ENCODE data around the gene SYCP3.
"Not testable (repeated sequence)": the region's sequence is repeated elsewhere in the genome, so short reads cannot be mapped to it uniquely, and the experiment has no call there.

The SYCP3 gene

DNA sequence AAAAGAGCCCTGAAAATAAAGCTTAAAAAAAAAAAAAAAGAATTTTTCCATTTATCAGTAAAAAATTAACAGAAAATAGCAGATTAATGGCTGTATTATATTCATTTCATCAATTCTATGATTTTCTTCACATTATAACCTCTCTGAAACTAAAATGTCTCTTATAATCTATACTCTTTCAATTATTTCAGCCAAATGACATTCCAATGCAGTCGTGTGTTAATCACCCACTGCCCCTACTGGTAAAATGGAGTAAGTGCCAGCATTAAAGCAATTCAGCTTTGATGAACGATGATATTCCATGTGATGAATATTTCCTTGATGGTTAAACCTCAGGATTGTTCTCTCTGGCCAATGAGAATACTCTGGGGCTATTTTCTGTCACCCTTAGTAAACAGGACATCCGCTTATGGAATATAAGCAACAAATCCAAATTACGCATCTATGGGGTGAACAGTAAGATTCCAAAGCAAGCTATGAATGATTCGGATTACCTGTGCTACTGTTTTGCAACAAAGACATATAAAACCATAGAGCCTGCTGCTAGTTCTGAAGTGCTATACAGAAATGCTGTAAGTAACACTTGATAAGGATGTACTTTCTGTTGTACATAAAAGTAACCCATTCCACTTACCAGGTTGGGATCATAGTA, 20.3 kb upstream of the SYCP3 start:
- ATAC-seq, result no peak

GRCh38 chr12:101750152-101750551, 10.9 kb upstream of the SYCP3 start:
- ATAC-seq, result no peak

DNA sequence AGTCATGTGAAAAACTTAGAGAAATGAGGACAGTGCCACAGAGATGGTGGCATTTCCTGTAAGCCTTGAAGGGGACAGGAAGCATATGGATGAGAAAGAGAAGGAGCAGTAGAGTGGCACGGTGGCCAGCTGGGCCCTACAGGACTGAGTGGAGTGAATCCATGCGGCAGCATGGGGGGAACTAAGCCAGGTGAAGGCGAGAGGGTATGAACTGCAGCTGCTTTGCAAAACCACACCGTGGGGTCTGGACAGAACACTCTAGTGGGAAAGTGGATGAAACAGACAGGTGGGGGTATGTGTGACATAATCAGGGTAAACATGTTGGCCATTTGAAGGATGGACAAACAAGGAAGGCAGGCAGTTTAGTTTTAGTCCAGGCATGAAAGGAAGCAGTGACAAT, 10.4 kb upstream of the SYCP3 start:
- ATAC-seq, result no peak

- ATAC-seq, result no peak
These were observed 9.6 kb upstream of the SYCP3 start for GRCh38 chr12:101748907-101749306.

DNA sequence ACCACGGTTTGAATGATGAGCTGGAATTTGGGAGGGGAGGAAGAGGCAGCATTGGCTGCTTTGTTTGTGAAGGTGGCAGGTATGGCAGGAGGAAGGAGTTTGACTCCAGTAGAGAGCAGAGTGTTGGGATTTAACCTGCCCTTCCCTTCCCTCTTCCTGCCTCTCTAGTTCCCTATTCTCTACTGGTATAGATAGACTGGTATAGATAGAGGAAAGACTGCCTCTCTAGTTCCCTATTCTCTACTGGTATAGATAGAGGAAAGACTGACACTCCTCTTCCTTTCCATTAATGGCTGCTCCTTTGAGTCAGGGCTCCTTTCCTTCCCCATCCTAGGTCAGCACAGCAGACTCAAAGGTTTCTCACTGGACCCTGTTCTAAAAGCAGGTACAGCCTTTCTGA, 8.4 kb upstream of the SYCP3 start:
- no peak for ATAC-seq

- ATAC-seq, result no peak
These were observed 7.4 kb upstream of the SYCP3 start for GRCh38 chr12:101746661-101747060.

- ATAC-seq, result no peak
These were observed 6.9 kb upstream of the SYCP3 start for GRCh38 chr12:101746196-101746595.

DNA sequence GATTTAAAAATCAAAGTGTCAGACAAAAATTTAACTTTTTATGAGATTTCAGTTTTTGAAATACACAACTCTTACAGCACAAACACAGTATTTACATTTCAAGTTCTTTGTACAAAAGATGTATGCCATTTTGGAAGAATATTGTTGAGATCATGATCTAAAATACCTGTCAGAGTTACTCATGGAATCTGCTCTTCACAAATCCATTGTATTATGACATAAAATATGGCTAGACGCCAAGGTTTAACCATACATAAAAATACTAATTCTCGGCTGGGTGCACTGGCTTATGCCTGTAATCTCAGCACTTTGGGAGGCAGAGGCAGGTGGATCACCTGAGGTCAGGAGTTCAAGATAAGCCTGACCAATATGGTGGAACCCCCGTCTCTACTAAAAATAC, 6.2 kb upstream of the SYCP3 start:
- ATAC-seq, result no peak

- ATAC-seq, result peak; percentile 55 to 61
These were observed 4.6 kb upstream of the SYCP3 start for GRCh38 chr12:101743724-101744472.

GRCh38 chr12:101743242-101743641, 4.0 kb upstream of the SYCP3 start:
- ATAC-seq, result no peak

DNA sequence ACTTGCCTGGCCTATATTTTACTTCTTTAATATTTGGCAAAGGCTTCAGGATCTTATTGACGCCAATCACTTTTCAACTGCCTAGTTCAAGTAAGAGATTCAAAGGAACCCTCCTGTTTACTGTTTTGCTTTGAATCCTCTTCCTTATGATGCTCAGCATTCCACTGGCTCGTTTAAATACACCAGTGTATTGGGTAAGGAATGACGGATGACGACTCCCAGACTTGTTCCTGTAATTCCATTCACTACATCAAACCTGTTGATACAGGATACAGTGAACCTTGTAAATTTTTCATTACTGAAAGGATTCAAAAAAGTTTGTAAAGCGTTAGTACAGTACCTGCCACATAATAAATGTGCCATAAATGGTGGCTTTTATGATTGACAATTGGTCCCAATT, 1.7 kb upstream of the SYCP3 start:
- no peak for ATAC-seq

DNA sequence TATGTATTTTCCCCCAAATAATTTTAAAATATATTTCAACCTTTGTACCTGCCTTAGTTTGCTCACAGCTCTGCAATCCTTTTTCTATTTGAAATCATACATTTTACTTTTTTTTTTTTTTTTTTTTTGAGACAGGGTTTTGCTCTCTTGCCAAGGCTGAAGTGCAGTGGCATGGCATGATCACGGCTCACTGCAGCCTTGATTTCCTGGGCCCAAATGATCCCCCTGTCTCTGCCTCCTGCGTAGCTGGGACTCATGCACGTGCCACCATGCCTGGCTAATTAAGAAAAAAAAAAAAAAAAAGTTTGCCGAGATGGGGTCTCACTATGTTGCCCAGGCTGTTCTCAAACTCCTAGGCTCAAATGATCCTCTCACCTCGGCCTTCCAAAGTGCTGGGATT, 1.3 kb upstream of the SYCP3 start:
- ATAC-seq, result no peak

DNA sequence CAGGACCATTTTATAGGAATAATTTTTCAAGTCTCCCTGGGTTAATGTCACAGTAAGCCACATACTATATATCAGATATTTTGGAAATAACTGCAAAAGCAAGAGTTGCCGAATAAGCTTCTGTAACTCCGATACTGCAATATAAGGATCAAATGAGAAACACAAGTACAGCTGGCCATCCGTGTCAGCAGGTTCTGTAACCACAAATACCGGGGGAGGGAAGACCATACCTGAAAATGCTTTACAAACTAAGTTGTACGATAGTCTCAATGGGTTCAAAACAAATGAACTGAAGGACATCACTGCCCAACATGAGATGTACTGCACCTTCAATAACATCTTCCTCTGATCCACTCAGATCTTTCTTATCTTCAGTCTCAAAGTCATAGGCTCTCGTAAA, 1.8 kb downstream of the SYCP3 start:
- no peak for ATAC-seq

GRCh38 chr12:101734482-101734881, 4.8 kb downstream of the SYCP3 start:
- ATAC-seq, result not testable (repeated sequence)

- no peak for ATAC-seq
These were observed 6.1 kb downstream of the SYCP3 start for GRCh38 chr12:101733166-101733565.

GRCh38 chr12:101732318-101732717, 6.9 kb downstream of the SYCP3 start:
- ATAC-seq, result no peak

- no peak for ATAC-seq
These were observed 9.4 kb downstream of the SYCP3 start for GRCh38 chr12:101729842-101730241.

GRCh38 chr12:101727098-101727497, 12.2 kb downstream of the SYCP3 start:
- no peak for ATAC-seq

- no peak for ATAC-seq
These were observed 16.9 kb downstream of the SYCP3 start for GRCh38 chr12:101722392-101722791.

DNA sequence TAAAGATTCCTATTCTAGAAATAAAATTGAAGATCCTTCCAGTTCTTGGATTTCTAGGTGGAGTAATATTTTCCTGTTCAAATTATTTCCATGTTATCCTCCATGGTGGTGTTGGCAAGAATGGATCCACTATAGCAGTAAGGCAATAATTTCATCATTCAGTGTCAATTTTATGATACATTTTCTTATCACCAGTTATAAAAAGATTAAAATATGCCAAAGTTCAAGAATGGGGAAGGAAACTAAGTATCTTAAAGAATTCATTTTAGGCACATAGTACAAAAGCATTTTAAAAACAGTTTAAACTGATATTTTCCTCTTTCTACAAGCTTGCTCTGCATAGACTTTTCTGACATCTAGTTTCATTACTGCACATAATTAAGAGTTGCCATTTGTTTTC, 19.1 kb downstream of the SYCP3 start:
- ATAC-seq, result no peak

GRCh38 chr12:101719566-101719965, 19.7 kb downstream of the SYCP3 start:
- no peak for ATAC-seq

- ATAC-seq, result no peak
These were observed 24.3 kb downstream of the SYCP3 start for GRCh38 chr12:101714877-101715444.

DNA sequence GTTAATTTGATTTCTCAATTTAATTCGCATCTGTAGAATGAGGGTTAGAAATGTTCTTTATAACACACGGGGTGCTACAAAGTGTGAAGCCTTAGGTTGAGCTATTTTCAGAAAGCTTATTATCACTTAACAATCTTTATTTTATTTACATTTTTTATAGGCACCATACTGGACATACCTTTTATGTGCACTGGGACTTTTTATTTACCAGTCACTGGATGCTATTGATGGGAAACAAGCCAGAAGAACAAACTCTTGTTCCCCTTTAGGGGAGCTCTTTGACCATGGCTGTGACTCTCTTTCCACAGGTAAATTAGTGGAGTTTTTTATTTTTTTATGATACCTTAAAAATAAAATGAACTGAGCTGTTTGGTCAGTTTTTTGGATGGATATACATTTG, 25.3 kb downstream of the SYCP3 start:
- ATAC-seq, result no peak

DNA sequence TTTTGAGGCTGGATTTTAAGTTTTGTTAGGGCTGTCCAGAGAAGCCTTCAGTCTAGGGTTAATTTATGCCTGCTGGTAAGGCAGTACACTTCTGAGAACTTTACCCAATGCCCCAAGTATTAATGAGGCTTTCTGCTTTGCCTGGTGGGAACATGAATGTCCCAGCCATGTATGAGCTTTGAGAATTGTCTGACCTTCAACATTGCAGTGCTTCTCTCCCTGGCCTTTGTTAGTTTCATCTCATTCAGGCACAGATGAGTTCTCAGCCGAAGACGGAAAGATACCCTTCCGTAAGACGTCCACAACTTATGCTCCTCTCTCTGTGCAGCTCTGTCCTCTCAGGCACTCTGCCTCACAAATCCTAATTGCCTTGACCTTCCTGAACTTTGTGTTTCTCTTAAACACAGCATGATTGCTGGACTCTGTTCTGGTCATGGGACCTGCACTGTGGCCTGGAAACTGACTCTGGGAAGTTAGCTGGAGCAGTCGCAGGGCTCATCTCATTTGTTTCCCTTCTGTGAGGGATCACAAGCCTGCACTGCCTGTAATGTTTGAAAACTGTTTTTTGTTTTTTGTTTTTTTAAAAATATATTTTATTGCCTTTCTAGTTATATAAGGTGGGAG, 26.1 kb downstream of the SYCP3 start:
- ATAC-seq, result no peak

Measured in activated CD4-positive, CD25-positive, alpha-beta regulatory T cell treated with anti-CD3 and anti-CD28 coated beads, Interleukin-2, amount 50 U/mL, for 24 hours (primary cell).